Stimulated activated CD4-positive, alpha-beta T cell treated with anti-CD3 and anti-CD28 coated beads, Interleukin-2, amount 100 ng/mL, for 24 hours (primary cell): Measurements from ENCODE around the gene TNPO1.
"Not testable (repeated sequence)": the region's sequence is repeated elsewhere in the genome, so short reads cannot be mapped to it uniquely, and the experiment has no call there.

Experiments
- DNase-seq, 2 donors: peaks; one replicate each; pipeline ENCODE4 v3.0.0-alpha.2; 2020

TNPO1 gene

GRCh38 chr5:72855821-72856220, 39.4 kb downstream of the TNPO1 start:
- no peak for DNase-seq

GRCh38 chr5:72857396-72857795, 40.9 kb downstream of the TNPO1 start:
- no peak for DNase-seq

DNA sequence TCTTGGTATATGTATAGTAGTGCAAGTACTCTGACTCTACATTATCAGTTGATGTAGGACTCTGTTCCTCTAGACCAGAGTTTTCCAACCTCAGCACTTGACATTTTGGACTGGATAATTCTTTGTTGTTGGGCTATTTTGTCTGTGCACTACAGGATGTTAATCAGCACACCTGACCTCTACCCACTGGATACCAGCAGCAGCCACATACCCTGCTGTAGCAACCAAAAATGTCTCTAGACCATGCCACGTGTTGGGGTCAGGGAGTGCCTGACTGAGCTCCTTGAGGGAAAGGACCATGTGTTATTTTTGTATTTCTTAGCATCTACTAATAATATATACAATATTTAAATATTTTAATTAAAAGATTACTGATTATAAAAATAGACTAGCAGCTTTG, 42.7 kb downstream of the TNPO1 start:
- no peak for DNase-seq

DNA sequence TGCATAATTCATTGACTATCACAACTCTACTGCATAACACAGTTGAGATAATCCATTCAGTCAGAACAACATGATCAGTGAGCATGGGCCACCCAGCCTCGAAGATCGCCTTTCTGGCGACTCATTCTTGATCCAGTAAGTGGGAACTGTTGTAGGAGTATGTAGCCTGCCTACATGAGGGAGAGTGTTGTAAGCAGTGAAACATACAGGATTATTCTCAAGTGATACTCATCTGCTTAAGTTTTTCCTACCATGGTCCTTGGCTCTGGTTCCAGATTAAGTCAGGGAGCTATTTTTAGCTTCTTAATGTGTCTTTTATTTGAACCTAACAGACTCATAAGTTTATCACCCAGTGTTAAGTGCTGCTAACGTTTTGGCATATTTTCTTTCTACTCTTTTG, 44.0 kb downstream of the TNPO1 start:
- no peak for DNase-seq

GRCh38 chr5:72871366-72872024, 55.0 kb downstream of the TNPO1 start:
- no peak for DNase-seq

GRCh38 chr5:72878854-72879253, 62.4 kb downstream of the TNPO1 start:
- no peak for DNase-seq

- no peak for DNase-seq
Measured at GRCh38 chr5:72882989-72883388, 66.5 kb downstream of the TNPO1 start.

DNA sequence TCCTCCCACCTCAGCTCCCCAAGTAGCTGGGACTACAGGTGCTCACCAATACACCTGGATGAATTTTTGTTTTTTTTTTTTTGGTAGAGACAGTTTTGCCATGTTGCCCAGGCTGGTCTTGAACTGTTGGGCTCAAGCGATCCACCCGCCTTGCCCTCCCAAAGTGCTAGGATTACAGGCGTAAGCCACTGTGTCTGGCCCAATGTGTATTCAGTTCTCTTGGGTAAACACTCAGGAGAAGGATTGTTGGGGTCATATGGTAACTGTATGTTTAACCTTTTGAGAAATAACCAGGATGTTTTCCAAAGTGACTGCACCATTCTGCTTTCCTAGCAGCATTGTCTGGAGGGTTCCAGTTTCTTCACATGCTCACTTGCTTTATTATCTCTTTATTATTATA, 67.4 kb downstream of the TNPO1 start:
- DNase-seq, result no peak

- no peak for DNase-seq
Measured at GRCh38 chr5:72884892-72885291, 68.4 kb downstream of the TNPO1 start.

DNA sequence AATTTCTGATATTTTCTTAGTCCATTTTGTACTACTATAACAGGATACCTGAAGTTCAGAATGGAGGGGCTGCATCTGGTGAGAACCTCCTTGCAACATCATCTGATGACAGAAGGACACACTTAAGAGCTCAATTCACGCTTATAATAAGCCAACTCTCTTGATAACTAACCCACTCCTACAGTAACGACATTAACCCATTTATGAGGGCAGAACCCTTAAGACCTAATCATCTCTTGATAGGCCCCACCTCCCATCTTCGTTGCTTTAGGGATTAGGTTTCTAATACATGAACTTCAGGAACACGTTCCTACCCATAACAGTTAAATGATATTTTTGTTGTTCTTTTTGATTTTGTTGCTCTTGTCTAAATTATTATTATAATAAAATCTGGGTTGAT, 69.4 kb downstream of the TNPO1 start:
- DNase-seq, result no peak

- DNase-seq, result no peak
Measured at GRCh38 chr5:72888595-72888994, 72.1 kb downstream of the TNPO1 start.

- no peak for DNase-seq
Measured at GRCh38 chr5:72889324-72889723, 72.9 kb downstream of the TNPO1 start.

GRCh38 chr5:72892846-72893245, 76.4 kb downstream of the TNPO1 start:
- no peak for DNase-seq

DNA sequence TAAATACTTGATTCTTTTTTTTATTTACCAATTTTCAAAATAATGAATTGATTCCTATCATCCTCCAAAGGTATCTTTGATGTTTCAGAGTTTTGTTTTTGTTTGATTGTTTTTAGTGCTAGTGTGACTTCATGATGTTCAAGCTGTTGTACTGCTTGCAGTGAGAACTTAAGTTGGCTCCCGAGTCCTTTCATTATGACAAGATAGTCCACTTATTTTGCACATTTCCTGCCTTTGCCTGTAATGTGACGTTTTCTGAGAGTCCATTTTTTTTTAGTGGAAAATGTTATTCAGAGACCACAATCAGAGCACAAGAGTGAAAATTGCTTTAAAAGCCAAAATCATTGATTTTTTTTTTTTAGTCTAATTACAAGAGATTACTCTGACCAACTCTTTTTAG, 79.3 kb downstream of the TNPO1 start:
- no peak for DNase-seq

GRCh38 chr5:72906806-72907205, 90.3 kb downstream of the TNPO1 start:
- no peak for DNase-seq

DNA sequence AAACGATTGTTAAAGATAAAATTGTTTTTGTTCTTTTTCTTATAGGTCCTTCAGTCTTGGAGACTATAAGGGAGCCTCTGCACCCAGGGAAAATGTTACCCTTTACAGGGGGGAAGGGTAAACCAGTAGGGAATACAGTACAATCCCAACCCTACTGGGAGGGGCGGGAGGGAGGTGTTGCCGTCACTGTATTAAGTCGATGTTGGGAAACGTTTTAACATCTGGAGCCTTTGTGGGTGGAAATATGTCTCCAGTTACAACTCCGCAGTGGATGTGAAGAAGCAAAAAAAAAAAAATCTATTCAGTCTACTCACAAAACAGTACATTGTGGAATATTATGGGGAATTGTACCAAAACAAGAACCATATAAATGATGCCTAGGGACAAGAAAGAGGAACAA, 92.2 kb downstream of the TNPO1 start:
- no peak for DNase-seq

- no peak for DNase-seq
Measured at GRCh38 chr5:72917371-72917776, 100.9 kb downstream of the TNPO1 start.

DNA sequence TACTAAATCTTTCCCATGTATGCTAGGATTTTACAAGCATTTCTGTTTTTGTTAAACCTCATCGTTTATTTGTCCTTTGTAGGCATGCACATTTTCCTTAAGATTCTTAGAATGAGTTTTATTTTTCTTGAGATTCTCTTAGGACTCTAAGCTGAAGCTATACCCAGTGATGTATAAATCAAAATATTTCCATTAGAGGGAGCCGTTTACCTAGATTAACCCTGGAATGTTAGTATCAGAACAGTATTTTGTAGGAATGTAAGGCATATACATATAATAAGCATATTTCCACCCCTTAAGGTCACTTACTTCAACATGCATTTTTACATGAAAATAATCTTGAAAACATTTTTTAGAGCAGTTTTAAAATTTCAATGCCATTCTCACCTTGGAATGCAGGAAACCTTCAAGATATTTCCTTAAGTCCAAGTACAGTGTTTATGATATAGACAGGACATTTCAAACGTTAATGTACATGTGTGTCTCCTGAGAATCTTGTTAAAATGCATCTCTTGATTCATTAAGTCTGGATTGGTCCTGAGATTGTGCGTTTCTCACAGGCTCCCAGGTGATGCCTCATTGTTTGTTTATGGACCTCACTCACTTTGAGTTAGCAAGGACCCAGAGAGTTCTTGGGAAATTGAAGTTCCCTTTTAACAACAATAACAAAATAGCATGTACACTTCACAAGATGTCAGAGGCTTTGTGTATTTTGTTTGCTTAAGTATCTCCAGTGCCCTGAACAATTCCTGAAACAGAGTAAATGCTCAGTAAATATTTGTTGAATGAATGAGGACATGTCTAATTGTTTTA, 104.4 kb downstream of the TNPO1 start:
- DNase-seq, result no peak

- no peak for DNase-seq
Measured at GRCh38 chr5:72921886-72922285, 105.4 kb downstream of the TNPO1 start.

DNA sequence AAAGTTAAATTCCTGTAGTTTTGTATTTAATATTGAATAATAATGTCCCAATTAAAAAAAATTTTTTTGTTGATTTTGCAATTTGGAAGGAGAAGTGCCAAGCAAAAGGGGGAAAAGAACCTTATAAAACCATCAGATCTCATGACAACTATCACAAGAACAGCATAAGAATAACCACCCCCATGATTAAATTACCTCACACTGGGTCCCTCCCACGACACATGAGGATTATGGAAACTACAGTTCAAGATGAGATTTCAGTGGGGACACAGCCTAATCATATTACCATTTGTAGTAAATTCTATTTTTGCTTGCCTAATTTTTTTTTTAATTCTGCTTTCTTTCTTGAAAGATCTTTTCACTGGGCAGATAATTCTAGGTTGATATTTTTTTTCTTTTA, 106.0 kb downstream of the TNPO1 start:
- no peak for DNase-seq

GRCh38 chr5:72925336-72926010, 109.0 kb downstream of the TNPO1 start:
- DNase-seq, result no peak

GRCh38 chr5:72932686-72933085, 116.2 kb downstream of the TNPO1 start:
- DNase-seq, result not testable (repeated sequence)

GRCh38 chr5:72934953-72935725, 118.7 kb downstream of the TNPO1 start:
- not testable (repeated sequence) for DNase-seq
